ENCODE measurements around the gene KIF25.

KIF25 gene

GRCh38 chr6:168087436-168088160, 90.1 kb downstream of the KIF25 start:
- DNase-seq (ENCODE audit: low read depth, low spot score), result no peak

GRCh38 chr6:168088161-168089053, 90.9 kb downstream of the KIF25 start:
- DNase-seq (ENCODE audit: low read depth, low spot score), result peak; percentile 97

GRCh38 chr6:168089186-168090063, 92.0 kb downstream of the KIF25 start:
- DNase-seq (ENCODE audit: low read depth, low spot score), result no peak

- no peak for DNase-seq (ENCODE audit: low read depth, low spot score)
Measured at GRCh38 chr6:168090064-168090690, 92.7 kb downstream of the KIF25 start.

GRCh38 chr6:168090706-168091105, 93.2 kb downstream of the KIF25 start:
- DNase-seq (ENCODE audit: low read depth, low spot score), result no peak

- DNase-seq (ENCODE audit: low read depth, low spot score), result no peak
Measured at GRCh38 chr6:168091381-168092264, 94.2 kb downstream of the KIF25 start.

GRCh38 chr6:168092541-168092940, 95.1 kb downstream of the KIF25 start:
- no peak for DNase-seq (ENCODE audit: low read depth, low spot score)

- DNase-seq (ENCODE audit: low read depth, low spot score), result no peak
Measured at GRCh38 chr6:168093071-168093505, 95.6 kb downstream of the KIF25 start.

GRCh38 chr6:168093634-168094033, 96.2 kb downstream of the KIF25 start:
- DNase-seq (ENCODE audit: low read depth, low spot score), result no peak
